ENCODE measurements around the gene TOP2A. TPM values are rescaled to one million over a fixed set of nuclear protein-coding genes. Genes with fewer than 3 reads are reported as not detected.

Gene TOP2A
- total RNA-seq, 1 experiment from 2014 or later = 230 TPM

DNA sequence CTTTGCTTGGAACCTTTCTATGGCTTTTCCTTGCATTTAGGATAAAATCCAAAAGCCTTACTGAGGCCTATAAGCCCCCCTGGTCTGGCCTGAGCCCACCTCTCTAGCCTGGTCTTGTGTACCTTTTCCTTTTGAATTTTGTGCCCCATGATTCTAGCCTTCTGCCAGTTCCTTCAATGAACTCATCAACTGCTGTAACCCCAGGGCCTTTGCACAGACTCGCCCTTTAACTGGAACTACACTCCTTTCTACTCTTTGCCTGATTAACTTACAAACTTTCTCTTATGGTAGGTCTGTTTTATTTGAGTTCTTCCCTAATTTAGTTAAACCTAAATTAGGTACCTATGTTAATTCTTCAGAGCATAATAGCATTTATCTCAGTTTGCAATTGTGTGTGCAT lies 77.4 kb downstream of the TOP2A start:
- Histone ChIP-seq H3K23me2 (ENCODE audit: insufficient read length, low read depth, low read length, poor library complexity, severe bottlenecking) (peaks cover 19% of the 10 kb centered on the region), H3K4me2 (ENCODE audit: insufficient read depth, insufficient read length, low read length) (no peak overlapping the region), H2BK5ac (ENCODE audit: insufficient read length, low read length) (no peak overlapping the region), H3K27ac (ENCODE audit: insufficient read length, low read depth, low read length) (no peak overlapping the region), H3T11ph (ENCODE audit: low read length) (no peak overlapping the region), H3K4me1 (ENCODE audit: insufficient read depth, low read length) (peaks cover 15% of the 10 kb centered on the region), H3K14ac (ENCODE audit: insufficient read depth, low read length) (no peak overlapping the region), H3K79me1 (ENCODE audit: insufficient read depth, low read depth, low read length, poor library complexity, severe bottlenecking) (no peaks in the 10 kb centered on the region), H3K9ac (ENCODE audit: extremely low read depth, insufficient read length, low read length) (no peak overlapping the region), H2BK120ac (ENCODE audit: low read depth, low read length, poor library complexity, severe bottlenecking) (no peak overlapping the region), H4K8ac (replicated peaks; ENCODE audit: insufficient read length, low read depth, low read length) (no peak overlapping the region), H2AK5ac (ENCODE audit: insufficient read length, low read length) (no peak overlapping the region), H3K56ac (ENCODE audit: insufficient read length, low read depth, low read length) (no peak overlapping the region), H3K27me3 (ENCODE audit: insufficient read depth, low read length) (peaks cover 18% of the 10 kb centered on the region; the same call in 1 of the 2 replicates), H2AFZ (ENCODE audit: low read length) (no peak overlapping the region), H4K20me1 (ENCODE audit: control insufficient read depth, insufficient read depth, insufficient read length) (no peaks in the 10 kb centered on the region), H3K9me3 (ENCODE audit: control insufficient read depth, low read depth, low read length) (no peaks in the 10 kb centered on the region), H3K4ac (ENCODE audit: low read depth, low read length) (no peak overlapping the region), H2BK12ac (ENCODE audit: insufficient read length, low read depth, low read length) (no peak overlapping the region), H3K23ac (ENCODE audit: insufficient read length, low read depth, low read length) (no peak overlapping the region), H2BK15ac (ENCODE audit: low read depth, low read length) (no peak overlapping the region), H2BK20ac (ENCODE audit: low read depth, low read length, poor library complexity, severe bottlenecking) (no peak overlapping the region), H3K79me2 (ENCODE audit: insufficient read depth, low read length) (no peaks in the 10 kb centered on the region), H3K18ac (ENCODE audit: insufficient read length, low read depth, low read length) (no peak overlapping the region), H4K91ac (ENCODE audit: insufficient read length, low read depth, low read length) (no peak overlapping the region), H4K5ac (ENCODE audit: insufficient read length, low read depth, low read length) (no peak overlapping the region)
- no CpG with 5 or more reads among the region's 1 CpG for WGBS (ENCODE audit: extremely low coverage, insufficient read length, low lambda C conversion rate)
- no peaks in the 10 kb centered on the region for H3K9me3 Mint-ChIP-seq
- TF ChIP-seq CTCF (conservative IDR thresholded peaks at IDR 0.05) = no peak
- H3K4me1 Mint-ChIP-seq = peaks cover 33 to 40% of the 10 kb centered on the region in 2 experiments
- DNase-seq = no peak
- H3K27ac Mint-ChIP-seq = no peak overlapping the region
- no peak overlapping the region; a peak in 1 of 5 replicates for H3K4me3 Mint-ChIP-seq
- H3K36me3 Mint-ChIP-seq (ENCODE audit: insufficient read depth in 1 of 3, low read depth in 3 of 3) = peaks cover 0 to 6% (median 6%) of the 10 kb centered on the region in 3 experiments; a peak in 3 of 7 replicates
- H3K27me3 Mint-ChIP-seq (ENCODE audit: low read depth) = peaks cover 90% of the 10 kb centered on the region
